ENCODE results near the gene WDR43.

Gene WDR43

DNA sequence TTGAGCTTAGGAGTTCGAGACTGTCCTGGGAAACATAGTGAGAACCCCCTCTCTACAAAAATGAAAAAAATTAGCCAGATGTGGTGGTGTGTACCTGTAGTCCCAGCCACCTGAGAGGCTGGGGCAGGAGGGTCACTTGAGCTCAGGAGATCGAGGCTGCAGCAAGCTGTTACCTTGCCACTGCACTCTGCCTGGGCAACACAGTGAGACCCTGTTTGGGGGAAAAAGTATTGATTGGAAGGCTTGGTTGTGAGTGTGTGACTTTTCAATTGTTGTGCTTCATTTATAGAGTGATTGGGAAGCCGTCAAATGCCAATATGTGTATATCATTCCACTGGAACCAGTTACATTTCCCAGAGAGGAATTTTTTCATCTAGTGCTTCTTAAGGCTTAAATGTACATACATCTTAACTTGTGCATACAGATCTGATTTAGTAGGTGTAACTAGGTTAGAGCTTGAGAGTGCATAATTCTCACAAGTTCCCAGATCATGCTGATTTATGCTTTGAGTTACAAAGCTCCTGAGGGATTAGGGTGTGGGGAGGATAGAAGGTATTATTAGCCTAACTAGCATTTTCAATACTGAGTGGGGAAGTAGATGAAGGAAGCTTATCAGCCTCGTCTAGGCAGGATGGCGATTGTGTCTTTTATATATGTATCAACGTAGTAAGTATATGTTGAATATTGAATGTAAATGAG lies 15.3 kb downstream of the WDR43 start:
- DNase-seq, result no peak

GRCh38 chr2:28915939-28916338 lies 21.5 kb downstream of the WDR43 start:
- no peak for DNase-seq

DNA sequence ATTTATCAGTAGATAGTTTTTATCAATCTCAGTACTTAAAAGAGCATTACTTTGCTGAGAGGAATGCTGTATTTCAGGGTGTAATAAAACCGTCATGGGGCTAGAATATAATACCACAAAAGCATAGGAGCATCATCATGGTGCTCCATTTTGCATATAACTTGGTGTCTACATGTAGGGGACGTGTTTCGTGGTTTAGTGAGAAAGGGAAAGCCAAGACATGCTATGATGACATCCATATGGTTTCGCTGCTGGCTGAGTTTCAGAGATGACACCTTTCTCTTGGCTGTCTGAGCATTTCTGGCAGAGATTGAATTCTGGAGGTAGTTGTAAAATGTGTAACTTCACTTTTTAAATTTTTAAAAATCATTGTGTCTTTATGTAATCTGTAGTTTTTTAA lies 32.4 kb downstream of the WDR43 start:
- no peak for DNase-seq

DNA sequence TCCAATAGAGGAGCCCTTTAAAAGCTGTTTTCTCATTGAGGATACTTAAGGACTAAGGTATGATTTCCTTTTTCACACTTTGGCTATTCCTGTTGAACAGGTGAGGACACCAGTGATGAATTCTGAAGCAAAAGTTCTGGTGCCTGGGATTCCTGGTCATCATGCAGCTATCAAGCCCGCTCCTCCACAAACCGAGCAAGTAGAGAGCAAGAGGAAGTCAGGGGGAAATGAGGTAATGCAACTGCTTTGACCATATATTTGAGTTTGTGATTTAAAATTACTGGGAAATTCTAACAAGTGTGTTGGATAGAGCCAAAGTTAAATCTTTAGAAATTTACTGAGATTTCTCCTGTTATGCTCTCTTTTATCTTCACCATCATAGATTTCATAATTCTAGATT lies 33.0 kb downstream of the WDR43 start:
- DNase-seq, result no peak

GRCh38 chr2:28927878-28928277 lies 33.4 kb downstream of the WDR43 start:
- DNase-seq, result no peak

DNA sequence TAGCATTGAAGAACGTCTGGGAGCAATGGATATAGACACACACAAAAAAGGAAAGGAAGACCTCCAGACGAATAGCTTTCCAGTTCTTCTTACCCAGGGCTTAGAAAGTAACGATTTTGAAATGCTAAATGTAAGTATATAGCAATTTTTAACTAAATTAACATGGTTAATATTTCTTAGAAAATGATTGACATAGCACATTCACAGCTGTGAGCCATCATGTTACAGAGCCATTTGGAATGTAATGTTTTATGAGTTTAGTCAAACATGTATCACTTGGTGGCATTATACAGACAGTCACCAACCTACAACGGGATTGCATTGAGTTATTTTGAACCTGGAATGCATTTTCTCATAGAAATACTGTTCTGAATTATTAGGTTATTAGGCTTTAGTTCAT lies 35.1 kb downstream of the WDR43 start:
- no peak for DNase-seq

DNA sequence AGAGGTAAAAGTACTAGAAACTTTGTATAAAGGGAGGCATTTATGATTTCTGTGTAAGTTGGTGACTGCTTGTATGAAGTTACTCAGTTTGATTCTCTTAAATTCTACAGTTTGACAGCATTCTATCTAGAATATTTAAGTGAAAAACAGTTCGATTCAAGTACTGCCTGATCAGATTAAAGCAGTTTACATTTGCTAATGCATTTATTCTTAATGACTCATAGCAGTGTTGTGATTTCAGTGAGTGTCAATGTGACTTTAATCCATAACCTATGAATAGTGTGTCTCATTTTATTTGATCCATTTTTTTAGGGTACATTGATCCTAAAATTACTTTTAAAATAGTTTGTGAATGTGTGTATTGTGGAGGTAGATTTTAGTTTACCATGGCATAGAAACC lies 35.7 kb downstream of the WDR43 start:
- DNase-seq, result no peak

GRCh38 chr2:28934769-28935168 lies 40.3 kb downstream of the WDR43 start:
- DNase-seq, result no peak

GRCh38 chr2:28941008-28941407 lies 46.5 kb downstream of the WDR43 start:
- no peak for DNase-seq

DNA sequence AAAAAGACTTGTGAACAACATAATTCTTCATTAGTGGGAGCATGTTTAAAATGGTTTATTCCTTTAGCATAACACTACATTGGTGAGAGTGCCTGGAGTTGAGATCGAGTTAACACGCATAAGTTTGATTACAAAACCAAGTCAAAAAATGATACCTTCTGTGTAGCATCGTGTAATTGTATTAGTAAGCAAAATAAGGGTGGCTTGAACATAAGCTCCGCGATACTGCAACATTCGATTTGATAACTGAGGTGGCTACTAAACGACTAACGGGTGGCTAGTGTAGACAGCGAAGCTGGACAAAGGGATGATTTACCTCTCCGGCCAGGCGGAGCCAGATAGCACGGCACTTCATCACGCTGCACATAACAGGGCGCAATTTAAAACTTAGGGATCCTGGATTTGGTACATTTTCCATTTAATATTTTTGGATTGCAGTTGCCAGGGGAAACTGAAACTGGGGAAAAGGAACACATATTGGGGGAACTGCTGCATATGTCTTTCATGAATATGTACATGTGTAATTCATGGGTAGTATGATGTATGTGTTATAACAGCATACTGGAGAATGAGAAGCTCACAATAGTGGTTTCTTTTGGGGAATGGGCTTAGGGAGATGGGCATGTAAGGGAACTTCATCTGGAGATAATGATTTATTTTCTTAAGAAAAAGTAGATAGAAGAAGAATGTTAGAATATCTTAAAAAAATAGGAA lies 50.2 kb downstream of the WDR43 start:
- DNase-seq, result no peak

GRCh38 chr2:28948160-28948559 lies 53.7 kb downstream of the WDR43 start:
- no peak for DNase-seq

GRCh38 chr2:28949190-28949589 lies 54.7 kb downstream of the WDR43 start:
- DNase-seq, result no peak

DNA sequence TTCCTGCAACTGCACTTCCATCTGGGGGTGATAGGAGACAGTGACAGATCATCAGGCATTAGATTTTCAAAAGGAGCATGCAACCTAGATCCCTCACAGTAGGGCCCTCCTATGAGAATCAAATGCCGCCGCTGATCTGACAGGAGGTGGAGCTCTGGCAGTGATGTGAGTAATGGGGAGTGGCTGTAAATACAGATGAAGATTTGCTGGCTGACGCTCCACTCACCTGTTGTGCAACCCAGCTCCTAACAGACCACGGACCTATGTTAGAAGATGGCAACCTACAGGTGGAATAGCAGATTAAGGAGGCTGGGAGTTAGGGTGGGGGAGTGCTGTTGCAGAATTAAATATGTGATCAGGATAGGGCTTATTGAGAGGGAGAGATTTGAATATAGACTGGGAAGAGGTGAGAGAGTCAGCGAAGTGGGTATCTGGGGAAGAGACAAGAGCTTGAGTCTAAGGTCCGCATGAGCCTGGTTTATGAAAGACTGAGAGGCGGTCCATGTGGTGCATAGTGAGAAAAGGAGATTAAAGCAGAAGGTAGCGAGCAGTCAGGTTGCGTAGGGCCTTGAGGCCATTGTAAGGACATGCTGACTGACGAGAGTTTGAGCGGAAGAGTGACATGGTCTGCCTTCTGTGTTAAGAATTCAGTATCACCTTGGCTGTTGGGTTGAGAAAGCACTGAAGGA lies 55.3 kb downstream of the WDR43 start:
- DNase-seq, result no peak

- DNase-seq, result no peak
Measured at GRCh38 chr2:28950941-28951630, 56.6 kb downstream of the WDR43 start.

- DNase-seq, result no peak
Measured at GRCh38 chr2:28951910-28952835, 57.7 kb downstream of the WDR43 start.

DNA sequence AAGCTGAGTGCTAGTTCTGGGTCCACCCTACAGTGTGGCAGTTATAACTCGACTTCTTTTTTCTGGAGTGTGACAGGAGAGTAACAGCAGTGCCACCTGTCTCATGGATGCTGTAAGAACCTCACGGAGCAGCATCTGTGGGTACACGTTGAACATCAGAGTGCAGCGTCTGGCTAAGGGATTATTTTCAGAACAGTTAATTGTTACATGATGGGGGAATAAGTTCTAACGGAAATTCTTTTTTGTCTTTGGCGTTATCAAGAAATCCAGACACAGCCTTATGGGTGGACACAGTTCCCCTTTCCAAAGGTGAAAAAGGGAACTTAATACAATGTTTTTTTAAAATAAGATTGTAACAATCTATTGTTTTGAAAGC lies 58.4 kb downstream of the WDR43 start:
- DNase-seq, result no peak

GRCh38 chr2:28955467-28955866 lies 61.0 kb downstream of the WDR43 start:
- DNase-seq, result no peak

GRCh38 chr2:28956415-28956826 lies 62.0 kb downstream of the WDR43 start:
- DNase-seq, result no peak

DNA sequence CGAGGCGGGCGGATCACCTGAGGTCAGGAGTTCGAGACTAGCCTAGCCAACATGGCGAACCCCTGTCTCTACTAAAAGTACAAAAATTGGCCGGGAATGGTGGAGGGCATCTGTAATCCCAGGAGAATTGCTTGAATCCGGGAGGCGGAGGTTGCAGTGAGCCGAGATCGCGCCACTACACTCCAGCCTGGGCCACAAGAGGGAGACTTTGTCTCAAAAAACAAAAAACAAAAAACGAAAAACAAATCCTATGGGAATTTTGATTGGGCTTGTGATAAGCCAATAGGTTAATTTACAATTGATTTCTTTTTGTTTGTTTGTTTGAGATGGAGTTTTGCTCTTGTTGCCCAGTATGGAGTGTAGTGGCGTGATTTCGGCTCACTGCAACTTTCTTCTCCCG lies 62.4 kb downstream of the WDR43 start:
- no peak for DNase-seq

GRCh38 chr2:28958689-28959088 lies 64.2 kb downstream of the WDR43 start:
- peak; percentile 27 for DNase-seq

DNA sequence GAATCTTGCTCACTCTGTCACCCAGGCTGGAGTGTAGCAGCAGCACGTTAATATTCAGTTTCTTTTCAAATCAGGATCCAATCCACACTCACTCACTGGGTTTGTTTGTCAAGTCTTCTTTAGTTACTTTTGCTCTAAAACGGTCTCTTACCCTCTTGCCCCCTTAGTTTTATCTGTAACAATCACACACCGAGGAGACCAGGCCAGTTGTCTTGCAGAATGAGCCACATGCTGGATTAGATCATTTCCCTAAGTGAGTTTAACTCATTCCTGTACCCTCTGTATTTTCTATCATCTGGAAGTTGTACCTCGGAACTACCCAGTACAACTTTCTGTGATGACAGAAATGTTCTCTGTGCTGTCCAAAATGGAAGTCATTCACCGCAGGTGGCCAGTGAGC lies 65.9 kb downstream of the WDR43 start:
- DNase-seq, result no peak

- no peak for DNase-seq
Measured at GRCh38 chr2:28962505-28962904, 68.0 kb downstream of the WDR43 start.

Measured in CD4-positive, alpha-beta T cell treated with Interleukin-15 for 1 hour (primary cell).